NCI-H128 (cell line): ENCODE measurements around the gene MFAP4.

Experiments
- DNase-seq: peaks from one replicate; lab custom pipeline; 2025; ENCODE audit not compliant: unreplicated experiment; lab: John Stamatoyannopoulos, UW

MFAP4 gene

DNA sequence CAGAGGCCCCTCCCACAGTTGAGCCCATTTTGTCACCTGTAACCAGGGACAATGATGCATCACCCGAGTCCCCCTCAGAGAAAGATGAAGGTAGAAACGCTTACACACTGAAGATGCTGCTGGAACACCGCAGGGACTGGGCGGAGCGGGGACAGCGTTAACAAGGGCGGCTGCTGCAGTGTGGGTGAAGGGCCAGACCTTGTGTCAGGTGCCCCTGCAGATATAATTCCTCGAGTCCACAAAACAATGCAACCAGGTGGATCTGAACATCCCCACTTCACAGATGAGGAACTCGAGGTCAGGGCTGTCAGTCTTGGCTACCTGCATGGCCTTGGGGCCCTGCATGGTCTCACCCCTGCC is 15.0 kb downstream of the MFAP4 start:
- DNase-seq = no peak

DNA sequence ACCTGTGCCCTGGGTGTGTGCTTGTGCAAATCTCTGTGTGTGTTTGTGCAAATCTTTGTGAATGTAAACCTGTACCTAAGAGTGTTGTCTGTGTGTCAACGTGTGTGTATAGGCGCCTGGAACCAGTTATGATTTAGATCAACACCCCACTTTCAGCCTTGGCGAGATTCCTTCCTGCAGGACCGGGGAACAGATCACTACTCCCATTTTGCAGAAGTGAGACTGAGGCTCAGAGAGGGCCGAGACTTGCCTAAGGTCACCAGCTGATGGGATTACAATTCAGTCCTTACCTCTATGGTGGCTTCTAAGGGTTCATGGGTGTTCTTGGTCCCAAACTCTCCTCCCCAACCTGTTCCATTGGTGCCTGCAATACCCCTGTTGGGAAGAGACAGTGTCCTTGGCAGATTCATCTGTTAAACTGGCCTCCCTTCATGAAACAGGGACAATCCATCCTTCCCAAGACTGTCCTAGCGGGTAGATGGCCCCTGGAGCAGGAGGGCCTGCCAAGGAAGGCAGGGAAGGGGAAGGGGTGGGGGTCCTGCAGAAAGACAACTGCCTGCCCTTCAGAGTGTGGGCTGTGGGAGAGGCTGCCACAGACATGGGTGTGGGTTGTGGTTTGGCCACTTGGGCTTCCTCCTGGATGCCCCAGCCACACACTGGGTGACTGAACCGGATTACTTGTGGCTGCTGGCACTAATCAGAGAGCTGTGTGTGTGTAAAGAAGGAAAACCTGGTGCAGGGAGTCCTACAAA is 15.6 kb downstream of the MFAP4 start:
- DNase-seq = no peak

DNA sequence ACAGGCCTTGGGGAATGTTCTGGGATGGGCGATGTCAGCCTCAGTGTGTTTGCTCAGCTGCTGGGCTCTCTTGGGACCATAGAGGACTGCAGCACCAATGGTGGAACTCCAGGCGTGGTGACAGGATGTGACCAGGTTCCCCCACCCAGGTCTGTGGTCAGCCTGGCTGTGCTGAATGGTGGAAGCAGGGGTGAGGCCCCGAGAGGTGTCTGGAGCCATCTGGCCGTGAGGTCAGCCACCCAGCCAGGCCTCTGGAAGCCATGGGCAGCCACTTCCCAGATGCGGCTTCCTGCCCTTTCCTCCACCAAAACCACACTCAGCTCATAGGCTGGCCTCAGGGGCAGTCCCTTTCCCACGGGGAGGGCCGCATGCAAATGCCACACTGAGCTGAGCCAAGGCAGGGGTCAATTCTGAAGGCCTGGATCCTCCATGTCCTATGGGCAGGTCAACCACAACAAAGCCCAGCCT is 16.5 kb downstream of the MFAP4 start:
- no peak for DNase-seq

GRCh38 chr17:19369846-19370492 is 17.0 kb downstream of the MFAP4 start:
- DNase-seq = no peak

- no peak for DNase-seq
Measured at GRCh38 chr17:19369107-19369778, 17.7 kb downstream of the MFAP4 start.

DNA sequence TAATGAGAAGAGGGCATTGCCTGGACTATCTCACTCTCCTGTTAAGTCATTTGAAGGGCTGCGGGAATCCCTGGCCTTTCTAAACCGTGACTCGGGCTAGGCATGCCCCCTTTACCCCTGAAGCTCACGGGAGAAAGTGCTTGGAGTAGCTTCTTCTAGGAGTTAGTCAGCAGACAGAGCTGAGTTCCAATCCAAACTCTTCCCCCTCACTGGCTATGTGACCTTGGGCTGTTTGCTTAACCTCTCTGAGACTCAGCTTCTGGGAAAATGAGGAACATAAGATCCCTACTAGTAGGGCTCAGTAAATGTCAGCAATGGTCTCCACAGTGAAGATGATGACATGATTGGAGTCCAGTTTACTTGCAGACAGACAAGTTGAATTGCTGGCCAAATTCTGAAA is 18.8 kb downstream of the MFAP4 start:
- DNase-seq = no peak

DNA sequence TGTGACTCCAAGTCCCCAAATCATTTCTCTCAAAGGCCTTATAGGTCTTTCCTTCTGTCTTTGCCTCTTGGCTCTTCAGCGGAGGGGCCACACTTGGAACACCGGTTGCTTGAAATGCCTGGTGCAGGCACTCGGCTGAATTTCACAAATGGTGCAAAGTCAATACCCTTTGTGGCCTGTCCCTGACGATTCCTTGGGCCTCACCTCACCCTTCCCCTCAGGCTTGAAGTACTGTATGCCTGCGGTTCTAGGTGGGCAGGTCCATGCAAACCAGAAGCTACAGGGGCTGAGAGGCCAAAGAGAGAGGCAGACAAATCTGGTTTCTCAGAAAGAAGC is 20.4 kb downstream of the MFAP4 start:
- DNase-seq = no peak

DNA sequence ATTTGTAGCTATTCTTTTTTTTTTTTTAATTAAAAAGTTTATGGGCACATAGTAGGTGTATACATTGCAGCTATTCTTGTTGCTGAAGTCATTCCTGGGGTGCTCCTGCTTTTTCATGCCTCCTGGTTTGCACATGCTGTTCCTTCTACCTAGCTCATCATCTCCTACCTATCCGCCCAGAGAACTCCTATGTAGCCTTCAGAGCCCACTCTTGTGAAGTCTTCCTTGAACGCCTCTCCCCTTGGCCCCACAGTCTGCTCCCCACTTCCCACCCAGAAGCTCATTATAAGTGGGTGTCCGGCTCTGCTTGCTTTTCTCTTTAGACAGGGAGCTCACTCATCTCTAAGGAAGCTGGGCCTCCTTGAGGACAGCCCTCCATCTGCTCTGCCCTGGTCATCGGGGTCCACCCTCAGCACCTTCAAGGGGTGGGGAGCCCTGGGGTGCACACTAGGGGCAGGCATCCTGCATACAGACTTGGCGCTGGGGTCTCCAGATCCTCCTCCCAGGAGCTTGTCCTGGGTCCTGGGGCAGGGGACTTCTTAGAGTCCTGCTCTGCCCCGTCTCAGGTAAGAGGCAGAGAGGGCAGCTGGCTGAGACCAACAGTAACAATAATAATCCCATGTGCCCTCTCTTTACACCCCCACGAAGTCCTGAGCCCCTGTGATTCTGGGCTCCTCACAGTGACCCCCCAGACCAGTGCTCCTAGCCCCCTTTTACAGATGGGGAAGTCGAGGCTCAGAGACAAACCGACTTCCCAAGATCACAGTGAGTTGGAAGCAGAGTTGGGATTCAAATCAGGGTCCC is 21.0 kb downstream of the MFAP4 start:
- no peak for DNase-seq

DNA sequence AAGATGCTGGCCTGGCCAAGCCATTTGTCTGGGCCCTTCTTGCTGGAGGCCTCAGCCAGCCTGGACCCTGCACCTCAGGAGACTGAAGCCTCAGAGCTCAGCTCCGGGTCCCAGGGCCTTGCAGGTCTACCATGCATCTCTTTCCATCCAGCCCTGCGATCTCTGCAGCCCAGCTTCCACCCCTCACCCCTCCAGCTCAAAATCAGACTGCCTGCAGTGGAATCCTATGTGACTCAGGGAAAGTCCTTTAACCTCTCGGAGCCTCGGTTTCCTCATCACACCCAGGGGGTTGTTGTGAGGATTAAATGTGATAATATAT is 21.5 kb downstream of the MFAP4 start:
- no peak for DNase-seq

DNA sequence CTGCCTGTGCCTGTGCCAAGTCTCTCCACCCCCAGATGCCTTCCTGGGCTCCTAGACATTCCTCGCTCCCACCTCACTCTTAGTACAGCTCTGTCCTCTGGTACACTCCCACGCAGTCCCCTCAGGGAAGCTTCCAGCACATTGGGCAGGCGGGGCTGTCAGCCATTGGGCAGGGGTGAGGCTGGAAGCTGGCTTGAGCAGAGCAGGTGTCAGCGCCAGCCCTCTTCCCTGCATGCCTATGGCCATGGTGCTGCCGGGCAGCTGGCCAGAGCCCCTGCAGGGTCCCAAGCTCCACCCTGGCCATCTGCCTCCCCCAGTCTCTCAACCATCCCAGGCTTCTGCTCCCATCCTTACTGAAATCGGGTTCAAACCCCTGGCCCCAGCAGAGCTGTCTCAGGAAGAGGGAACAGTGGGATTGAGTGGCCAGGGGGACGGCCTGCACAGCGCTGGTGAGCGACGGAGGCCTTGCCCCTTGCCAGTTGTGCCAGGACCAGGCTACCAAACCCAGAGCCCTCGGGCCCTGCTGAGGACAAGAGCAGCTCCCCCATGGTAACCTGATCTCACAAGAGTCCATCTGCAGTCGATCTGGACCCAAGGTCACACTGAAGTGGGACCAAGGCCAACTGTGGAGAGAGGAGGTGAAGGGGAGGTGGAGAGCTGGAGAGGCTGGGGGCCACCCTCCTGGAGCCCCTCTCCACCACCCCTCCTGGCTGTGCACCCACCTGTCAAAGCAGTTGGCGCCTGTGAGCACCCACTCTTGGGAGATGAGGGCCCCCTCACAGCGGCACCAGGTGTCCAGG is 22.1 kb downstream of the MFAP4 start:
- DNase-seq = no peak

DNA sequence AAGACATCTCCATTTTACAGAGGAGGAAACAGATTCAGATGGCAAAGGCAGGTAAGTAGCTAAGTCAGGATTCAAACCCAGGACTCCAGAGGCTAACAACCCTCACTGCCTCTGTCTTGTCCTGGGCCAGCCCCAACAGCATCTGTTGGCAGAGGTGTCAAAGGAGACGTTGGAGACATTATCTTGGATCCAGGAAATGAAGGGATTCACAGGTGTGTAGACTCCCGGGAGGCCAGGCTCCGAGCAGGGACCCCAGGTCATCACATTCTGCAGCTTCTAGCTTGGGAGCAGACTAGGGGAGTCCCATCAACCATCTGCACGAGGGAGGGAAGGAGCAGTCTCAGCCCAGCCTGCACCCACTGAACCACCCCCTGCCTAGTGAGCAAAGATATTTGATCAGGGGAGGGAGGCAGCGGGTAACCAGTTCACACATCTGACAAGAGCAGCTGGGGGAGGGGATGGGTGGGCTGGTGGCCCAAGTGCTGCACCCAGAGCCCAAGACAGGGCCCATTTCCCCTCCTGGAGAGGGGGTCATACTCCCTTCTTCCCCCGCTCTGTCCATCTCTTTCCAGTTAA is 23.4 kb downstream of the MFAP4 start:
- no peak for DNase-seq

- no peak for DNase-seq
Measured at GRCh38 chr17:19363114-19363438, 23.9 kb downstream of the MFAP4 start.

GRCh38 chr17:19362277-19363113 is 24.5 kb downstream of the MFAP4 start, which contains the start of gene B9D1:
B9D1 (minus strand) TSS chr17:19362723; CDS start chr17:19362569, 154 bp downstream.
- DNase-seq = peak; percentile 80

DNA sequence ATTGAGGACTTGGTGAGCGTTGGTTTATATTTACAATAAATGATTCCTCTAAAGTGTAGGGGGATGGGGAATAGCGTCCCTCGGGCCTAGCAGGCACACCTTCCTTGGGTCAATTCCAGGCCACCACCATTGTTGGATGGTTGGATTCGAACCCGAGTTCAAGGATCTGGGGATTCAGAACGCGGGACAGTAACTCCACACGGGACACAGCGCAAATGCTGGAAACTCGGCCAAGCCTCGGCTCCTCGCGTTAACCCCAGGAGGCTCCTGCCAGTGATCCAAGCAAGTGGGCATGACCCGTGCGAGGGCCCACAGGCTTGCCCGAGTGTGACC is 25.1 kb downstream of the MFAP4 start:
- DNase-seq = no peak

- DNase-seq = no peak
Measured at GRCh38 chr17:19361326-19361725, 25.7 kb downstream of the MFAP4 start.

DNA sequence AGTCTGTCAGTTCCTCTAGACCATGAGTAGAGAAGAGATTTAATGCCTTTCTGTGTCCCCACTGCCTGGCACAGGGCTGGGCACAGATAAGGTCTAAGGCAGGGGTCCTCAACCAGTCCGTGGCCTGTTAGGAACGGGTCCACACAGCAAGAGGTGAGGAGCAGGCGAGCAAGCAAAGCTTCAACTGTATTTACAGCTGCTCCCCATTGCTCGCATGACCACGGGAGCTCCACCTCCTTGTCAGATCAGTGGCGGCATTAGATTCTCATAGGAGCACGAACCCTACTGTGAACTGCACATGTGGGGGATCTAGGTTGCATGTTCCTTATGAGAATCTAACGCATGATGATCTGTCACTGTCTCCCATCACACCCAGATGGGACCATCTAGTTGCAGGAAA is 26.2 kb downstream of the MFAP4 start:
- DNase-seq = no peak

GRCh38 chr17:19359856-19360255 is 27.1 kb downstream of the MFAP4 start:
- DNase-seq = no peak

GRCh38 chr17:19359151-19359550 is 27.8 kb downstream of the MFAP4 start:
- DNase-seq = no peak

DNA sequence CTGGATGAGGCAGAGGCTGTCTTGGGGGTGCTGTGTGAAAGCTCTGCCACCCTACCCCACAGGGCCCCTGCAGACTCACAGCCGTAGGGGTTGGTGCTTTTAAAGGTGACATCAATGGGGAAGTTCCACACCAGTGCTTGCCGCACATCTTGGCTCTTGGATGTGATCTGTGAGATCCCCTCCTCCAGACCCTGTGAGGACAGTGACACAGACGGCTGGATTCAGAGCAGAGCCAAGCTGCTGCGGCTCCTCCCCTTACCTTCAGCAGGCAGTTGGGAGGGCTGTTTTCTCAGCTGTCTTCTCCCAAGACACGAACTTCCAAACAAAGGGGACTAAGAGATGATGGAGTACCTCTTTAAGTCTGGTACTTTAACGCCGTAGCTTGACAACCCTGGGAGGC is 29.2 kb downstream of the MFAP4 start:
- no peak for DNase-seq

- DNase-seq = no peak
Measured at GRCh38 chr17:19357351-19357750, 29.6 kb downstream of the MFAP4 start.
